ENCODE measurements around the gene PLEKHH2. TPM values are rescaled to one million over a fixed set of nuclear protein-coding genes. Genes with fewer than 3 reads are reported as not detected.
A peak's percentile ranks its signal among the peaks of the same experiment; 100 is the strongest.

Gene PLEKHH2
- total and polyA plus RNA-seq, 2 of the 13 experiments (the other 11 are each of a cell fraction or from before 2014, with no cell fraction given) = 1.1 to 3.0 TPM

GRCh38 chr2:43609290-43609918, 27.7 kb upstream of the PLEKHH2 start:
- CTCF ChIA-PET (ENCODE audit: low intra/inter-chr PET ratio, low total read pairs) = interaction anchor here (2.1 to 3.1 kb wide), 2 partner anchors 13 to 781 kb away, joined by 18 to 29 read pairs; partner anchors contain the start of gene THADA
- peak; percentile 85 for FAIRE-seq
- BruUV-seq (replicated peaks) = no TSS peak
- TF ChIP-seq PHF5A (CRISPR knock-in tag; IDR thresholded peaks at IDR 0.05; ENCODE audit: low read depth, unreplicated experiment) (no peak), SOX5 (CRISPR knock-in tag; IDR thresholded peaks at IDR 0.05; ENCODE audit: borderline replicate concordance) (no peak), ZNF557 (CRISPR knock-in tag; IDR thresholded peaks at IDR 0.05) (no peak), CREB1 (IDR thresholded peaks at IDR 0.05) (peak; percentile 21; the same call in 1 of the 2 replicates), CREB1 (CRISPR knock-in tag; IDR thresholded peaks at IDR 0.05) (no peak), ZNF781 (CRISPR knock-in tag; IDR thresholded peaks at IDR 0.05; ENCODE audit: borderline replicate concordance, not compliant biosample characterization) (no peak), MLLT10 (CRISPR knock-in tag; IDR thresholded peaks at IDR 0.05) (no peak), MXD4 (CRISPR knock-in tag; IDR thresholded peaks at IDR 0.05) (peak; percentile 50; the same call in 1 of the 2 replicates), ZNF580 (CRISPR knock-in tag; IDR thresholded peaks at IDR 0.05; ENCODE audit: borderline replicate concordance, low read depth) (peak; percentile 39; the same call in 1 of the 2 replicates), ZNF136 (CRISPR knock-in tag; IDR thresholded peaks at IDR 0.05; ENCODE audit: low read depth) (no peak), NFRKB (IDR thresholded peaks at IDR 0.05) (no peak), BRD4 (CRISPR knock-in tag; IDR thresholded peaks at IDR 0.05) (no peak), HOMEZ (CRISPR knock-in tag; IDR thresholded peaks at IDR 0.05; ENCODE audit: low read depth) (0 out of 2 replicates have a peak, but pooled peaks have one; percentile 12), FOXK1 (CRISPR knock-in tag; IDR thresholded peaks at IDR 0.05; ENCODE audit: borderline replicate concordance, low read depth) (0 out of 2 replicates have a peak, but pooled peaks have one; percentile 16), ZNF501 (CRISPR knock-in tag; IDR thresholded peaks at IDR 0.05) (0 out of 2 replicates have a peak, but pooled peaks have one; percentile 38), CTCF (CRISPR knock-in tag; IDR thresholded peaks at IDR 0.05) (peak; percentile 88)

More at GRCh38 chr2:43609290-43609918, 27.7 kb upstream of the PLEKHH2 start:
- 30% methylated on average over 6 of the region's 6 CpGs for WGBS (ENCODE audit: low lambda C conversion rate)
- POLR2A ChIA-PET = interaction anchor here (2.4 kb wide), 1 partner anchor 13 kb away, joined by 11 read pairs; the partner anchor contains the start of gene THADA
- Histone ChIP-seq H3K4me3 (replicated peaks in 1 of 3; ENCODE audit: insufficient read depth in 1 of 3, low read depth in 2 of 3, low read length in 3 of 3) (no peak overlapping the region), H3K27me3 (ENCODE audit: control insufficient read depth in 1 of 2, insufficient read depth in 2 of 2, low read length in 2 of 2) (0 out of 5 replicates have a peak, but pooled peaks cover 0 to 6% of the 10 kb centered on the region in 2 experiments), H3K27ac (ENCODE audit: extremely low read length, insufficient read depth, low read length) (no peak overlapping the region), H3K36me3 (replicated peaks in 1 of 2; ENCODE audit: control insufficient read depth in 1 of 2, insufficient read depth in 2 of 2, low read length in 2 of 2) (no peaks in the 10 kb centered on the region), H4K20me1 (ENCODE audit: insufficient read depth, low read length) (no peaks in the 10 kb centered on the region), H3K9me3 (ENCODE audit: low read length) (no peaks in the 10 kb centered on the region), H2AFZ (ENCODE audit: low read length) (no peak overlapping the region), H3K79me2 (ENCODE audit: insufficient read depth, low read length) (no peaks in the 10 kb centered on the region), H3K4me1 (ENCODE audit: insufficient read depth, low read length) (peaks cover 58% of the 10 kb centered on the region), H3K9ac (ENCODE audit: insufficient read depth, low read depth, low read length) (no peak overlapping the region), H3K4me2 (ENCODE audit: low read depth, low read length) (no peak overlapping the region)
- peak; percentile 75 for DNase-seq (ENCODE audit: low spot score)
- intact Hi-C loops (cut with micrococcal nuclease; ENCODE audit: unreplicated experiment) (loop anchor here (1.0 to 5.0 kb wide), 3 partner anchors 13 to 783 kb away; partner anchors contain the start of genes DYNC2LI1 and THADA), in situ Hi-C loops (cut with HindIII; ENCODE audit: extremely low pct_ligation_motif_present, low pct_unique_long_range_greater_than_20kb) (no loop called here)
- peak; percentile 80 for ATAC-seq
